ENCODE data around the gene TMEM154. TPM values are rescaled to one million over a fixed set of nuclear protein-coding genes. Genes with fewer than 3 reads are reported as not detected.

TMEM154 gene
- polyA plus RNA-seq, 1 donor from 2014 or later, result not detected

DNA sequence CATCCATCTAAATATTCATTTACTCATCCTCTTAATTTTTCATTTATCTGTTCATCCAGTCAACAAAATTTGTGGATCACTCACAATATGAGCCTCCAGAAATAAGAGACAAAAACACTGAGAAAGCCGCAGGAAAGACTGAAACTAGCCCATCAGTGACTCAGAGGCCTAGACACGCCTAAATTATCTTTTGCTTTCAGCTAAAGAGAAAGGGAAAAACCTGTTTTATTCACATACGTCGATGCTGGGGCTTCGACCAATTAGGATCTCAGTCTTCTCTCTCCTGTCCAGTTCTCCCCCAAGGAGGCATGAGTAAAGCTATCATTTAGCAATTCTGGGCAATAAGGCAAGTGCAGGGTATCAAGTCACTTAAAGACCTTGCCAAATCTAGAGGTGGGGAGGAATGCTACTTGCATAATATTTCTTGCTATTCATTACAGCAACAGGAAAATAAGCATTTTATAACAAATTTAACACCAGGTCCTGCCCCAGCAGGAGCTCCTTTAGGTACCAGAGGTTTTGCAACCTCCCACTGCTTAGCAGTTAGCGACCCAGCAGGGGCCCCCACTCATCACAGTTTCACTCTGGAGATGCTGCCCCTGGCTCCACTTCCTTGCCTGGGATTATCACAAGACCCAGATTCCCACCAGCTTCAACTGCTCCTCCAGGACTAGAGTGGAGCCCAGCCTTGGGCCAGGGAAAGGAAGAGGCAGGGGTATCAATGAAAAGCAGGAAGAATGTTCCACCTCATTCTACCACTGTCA, 30.1 kb upstream of the TMEM154 start:
- Histone ChIP-seq H3K4me3 (ENCODE audit: low read length) (no peak overlapping the region), H4K20me1 (ENCODE audit: insufficient read depth) (no peaks in the 10 kb centered on the region), H3K27me3 (ENCODE audit: insufficient read depth, low read depth, low read length) (no peaks in the 10 kb centered on the region), H3K4me2 (ENCODE audit: low read length) (no peak overlapping the region), H3K9ac (ENCODE audit: low read length) (no peak overlapping the region), H3K9me2 (ENCODE audit: insufficient read depth, low read length) (no peaks in the 10 kb centered on the region), H3K27ac (ENCODE audit: low read length) (no peak overlapping the region), H3K79me2 (replicated peaks; ENCODE audit: insufficient read depth, low read length) (no peaks in the 10 kb centered on the region), H3K9me3 (ENCODE audit: low read length) (no peaks in the 10 kb centered on the region), H2AFZ (ENCODE audit: low read depth, low read length) (no peak overlapping the region), H3F3A (ENCODE audit: insufficient read depth, low read length, poor library complexity, severe bottlenecking) (no peaks in the 10 kb centered on the region), H3K36me3 (ENCODE audit: insufficient read depth, low read length) (no peaks in the 10 kb centered on the region)
- TF ChIP-seq EZH2 (IDR thresholded peaks at IDR 0.05; ENCODE audit: borderline replicate concordance, insufficient read depth, low read length, poor library complexity, severe bottlenecking) (no peak), TAF1 (IDR thresholded peaks at IDR 0.05; ENCODE audit: low read depth) (no peak), RAD21 (conservative IDR thresholded peaks at IDR 0.05) (no peak), SMC3 (conservative IDR thresholded peaks at IDR 0.05; ENCODE audit: poor library complexity) (no peak), POLR2AphosphoS5 (IDR thresholded peaks at IDR 0.05) (no peak)
- TF ChIP-seq, protein P1, sequence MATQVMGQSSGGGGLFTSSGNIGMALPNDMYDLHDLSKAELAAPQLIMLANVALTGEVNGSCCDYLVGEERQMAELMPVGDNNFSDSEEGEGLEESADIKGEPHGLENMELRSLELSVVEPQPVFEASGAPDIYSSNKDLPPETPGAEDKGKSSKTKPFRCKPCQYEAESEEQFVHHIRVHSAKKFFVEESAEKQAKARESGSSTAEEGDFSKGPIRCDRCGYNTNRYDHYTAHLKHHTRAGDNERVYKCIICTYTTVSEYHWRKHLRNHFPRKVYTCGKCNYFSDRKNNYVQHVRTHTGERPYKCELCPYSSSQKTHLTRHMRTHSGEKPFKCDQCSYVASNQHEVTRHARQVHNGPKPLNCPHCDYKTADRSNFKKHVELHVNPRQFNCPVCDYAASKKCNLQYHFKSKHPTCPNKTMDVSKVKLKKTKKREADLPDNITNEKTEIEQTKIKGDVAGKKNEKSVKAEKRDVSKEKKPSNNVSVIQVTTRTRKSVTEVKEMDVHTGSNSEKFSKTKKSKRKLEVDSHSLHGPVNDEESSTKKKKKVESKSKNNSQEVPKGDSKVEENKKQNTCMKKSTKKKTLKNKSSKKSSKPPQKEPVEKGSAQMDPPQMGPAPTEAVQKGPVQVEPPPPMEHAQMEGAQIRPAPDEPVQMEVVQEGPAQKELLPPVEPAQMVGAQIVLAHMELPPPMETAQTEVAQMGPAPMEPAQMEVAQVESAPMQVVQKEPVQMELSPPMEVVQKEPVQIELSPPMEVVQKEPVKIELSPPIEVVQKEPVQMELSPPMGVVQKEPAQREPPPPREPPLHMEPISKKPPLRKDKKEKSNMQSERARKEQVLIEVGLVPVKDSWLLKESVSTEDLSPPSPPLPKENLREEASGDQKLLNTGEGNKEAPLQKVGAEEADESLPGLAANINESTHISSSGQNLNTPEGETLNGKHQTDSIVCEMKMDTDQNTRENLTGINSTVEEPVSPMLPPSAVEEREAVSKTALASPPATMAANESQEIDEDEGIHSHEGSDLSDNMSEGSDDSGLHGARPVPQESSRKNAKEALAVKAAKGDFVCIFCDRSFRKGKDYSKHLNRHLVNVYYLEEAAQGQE (IDR thresholded peaks at IDR 0.05; ENCODE audit: borderline replicate concordance), result no peak

DNA sequence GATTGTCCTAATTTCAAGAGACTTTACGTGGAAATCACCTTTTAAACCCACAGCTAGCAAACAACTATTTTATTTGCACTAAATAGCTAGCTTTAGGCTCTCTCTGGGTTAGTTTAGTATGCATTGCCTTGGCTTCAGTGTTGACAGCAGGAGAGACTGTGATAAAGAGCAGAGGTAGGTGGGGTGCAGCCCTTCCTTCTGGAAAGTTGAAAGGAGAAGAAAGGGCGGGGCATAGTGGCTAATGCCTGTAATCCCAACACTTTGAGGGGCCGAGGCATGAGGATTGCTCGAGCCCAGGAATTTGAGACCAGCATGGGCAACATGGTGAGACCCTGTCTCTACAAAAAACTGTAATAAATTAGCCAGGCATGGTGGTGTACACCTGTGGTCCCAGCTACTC, 29.0 kb upstream of the TMEM154 start:
- H3K4me3 ChIP-seq (ENCODE audit: low read length), result no peak overlapping the region
- TF ChIP-seq, protein P1 (IDR thresholded peaks at IDR 0.05; ENCODE audit: borderline replicate concordance), result no peak
- no peak for TF ChIP-seq RAD21 (conservative IDR thresholded peaks at IDR 0.05)
- TF ChIP-seq EP300 (conservative IDR thresholded peaks at IDR 0.05; ENCODE audit: poor library complexity, severe bottlenecking), result no peak
- TF ChIP-seq SMC3 (conservative IDR thresholded peaks at IDR 0.05; ENCODE audit: poor library complexity), result no peak
- no peak for TF ChIP-seq MXI1 (conservative IDR thresholded peaks at IDR 0.05; ENCODE audit: poor library complexity, severe bottlenecking)
- no peak for TF ChIP-seq EZH2 (IDR thresholded peaks at IDR 0.05; ENCODE audit: borderline replicate concordance, insufficient read depth, low read length, poor library complexity, severe bottlenecking)
- no peak for TF ChIP-seq TAF1 (IDR thresholded peaks at IDR 0.05; ENCODE audit: low read depth)
- TF ChIP-seq, protein P2, sequence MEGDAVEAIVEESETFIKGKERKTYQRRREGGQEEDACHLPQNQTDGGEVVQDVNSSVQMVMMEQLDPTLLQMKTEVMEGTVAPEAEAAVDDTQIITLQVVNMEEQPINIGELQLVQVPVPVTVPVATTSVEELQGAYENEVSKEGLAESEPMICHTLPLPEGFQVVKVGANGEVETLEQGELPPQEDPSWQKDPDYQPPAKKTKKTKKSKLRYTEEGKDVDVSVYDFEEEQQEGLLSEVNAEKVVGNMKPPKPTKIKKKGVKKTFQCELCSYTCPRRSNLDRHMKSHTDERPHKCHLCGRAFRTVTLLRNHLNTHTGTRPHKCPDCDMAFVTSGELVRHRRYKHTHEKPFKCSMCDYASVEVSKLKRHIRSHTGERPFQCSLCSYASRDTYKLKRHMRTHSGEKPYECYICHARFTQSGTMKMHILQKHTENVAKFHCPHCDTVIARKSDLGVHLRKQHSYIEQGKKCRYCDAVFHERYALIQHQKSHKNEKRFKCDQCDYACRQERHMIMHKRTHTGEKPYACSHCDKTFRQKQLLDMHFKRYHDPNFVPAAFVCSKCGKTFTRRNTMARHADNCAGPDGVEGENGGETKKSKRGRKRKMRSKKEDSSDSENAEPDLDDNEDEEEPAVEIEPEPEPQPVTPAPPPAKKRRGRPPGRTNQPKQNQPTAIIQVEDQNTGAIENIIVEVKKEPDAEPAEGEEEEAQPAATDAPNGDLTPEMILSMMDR (IDR thresholded peaks at IDR 0.05; ENCODE audit: poor library complexity, severe bottlenecking), result no peak
- no peak for TF ChIP-seq POLR2AphosphoS5 (IDR thresholded peaks at IDR 0.05)
- no peaks in the 10 kb centered on the region for H3K9me2 ChIP-seq (ENCODE audit: insufficient read depth, low read length)
- H3K27ac ChIP-seq (ENCODE audit: low read length), result no peak overlapping the region
- H3F3A ChIP-seq (ENCODE audit: insufficient read depth, low read length, poor library complexity, severe bottlenecking), result no peaks in the 10 kb centered on the region
- H4K20me1 ChIP-seq (ENCODE audit: insufficient read depth), result no peaks in the 10 kb centered on the region
- H3K9ac ChIP-seq (ENCODE audit: low read length), result no peak overlapping the region
- H3K36me3 ChIP-seq (ENCODE audit: insufficient read depth, low read length), result no peaks in the 10 kb centered on the region
- H3K27me3 ChIP-seq (ENCODE audit: insufficient read depth, low read depth, low read length), result no peaks in the 10 kb centered on the region
- H3K4me2 ChIP-seq (ENCODE audit: low read length), result no peak overlapping the region
- H2AFZ ChIP-seq (ENCODE audit: low read depth, low read length), result no peak overlapping the region
- H3K9me3 ChIP-seq (ENCODE audit: low read length), result peaks cover 4% of the 10 kb centered on the region
- no peaks in the 10 kb centered on the region for H3K79me2 ChIP-seq (replicated peaks; ENCODE audit: insufficient read depth, low read length)
